Epithelial cell of prostate (primary cell): ENCODE measurements around the gene USP21.
A peak's percentile ranks its signal among the peaks of the same experiment; 100 is the strongest.

Experiments
- DNase-seq: peaks from one replicate; pipeline ENCODE4 v3.0.0-alpha.2; 2011; ENCODE audit warnings: low read depth, low spot score
- H3K27ac ChIP-seq: fragments of 450-650 bp; 2 replicates; pipeline ENCODE4 v1.5.1; 2017; ENCODE audit warnings: mild to moderate bottlenecking

The USP21 gene

GRCh38 chr1:161132410-161133219 is 26.7 kb upstream of the USP21 start, which contains the start of gene DEDD:
Gene DEDD, minus strand, starts transcription at chr1:161132667. Its CDS starts 8,205 bp downstream, at chr1:161124462.
- DNase-seq: peak; percentile 70

GRCh38 chr1:161133220-161133740 is 26.0 kb upstream of the USP21 start:
- peak overlapping the region; percentile 96 for H3K27ac ChIP-seq
- DNase-seq: no peak

More at GRCh38 chr1:161132410-161133219, 26.7 kb upstream of the USP21 start, which contains the start of gene DEDD:
- H3K27ac ChIP-seq: peak within 1 kb of the TSS; percentile 96

GRCh38 chr1:161137881-161138280 is 21.4 kb upstream of the USP21 start:
- DNase-seq: no peak
- no peak overlapping the region for H3K27ac ChIP-seq

- H3K27ac ChIP-seq: no peak overlapping the region
- no peak for DNase-seq
Observed at GRCh38 chr1:161138431-161138830, 20.9 kb upstream of the USP21 start.

- no peak for DNase-seq
- H3K27ac ChIP-seq: no peak overlapping the region
Observed at GRCh38 chr1:161139766-161140165, 19.5 kb upstream of the USP21 start.

- H3K27ac ChIP-seq: no peak overlapping the region
- DNase-seq: no peak
Observed at GRCh38 chr1:161140755-161141400, 18.4 kb upstream of the USP21 start.

- no peak for DNase-seq
- no peak overlapping the region for H3K27ac ChIP-seq
Observed at GRCh38 chr1:161145832-161146231, 13.5 kb upstream of the USP21 start.

- H3K27ac ChIP-seq: peak overlapping the region; percentile 96
- DNase-seq: no peak
Observed at GRCh38 chr1:161153176-161153575, 6.1 kb upstream of the USP21 start.

GRCh38 chr1:161153682-161154337 is 5.5 kb upstream of the USP21 start, which contains the start of gene UFC1:
Gene UFC1, plus strand, starts transcription at chr1:161153978. Its CDS starts 20 bp downstream, at chr1:161153998.
- peak within 1 kb of the TSS; percentile 96 for H3K27ac ChIP-seq
- DNase-seq: peak; percentile 69

GRCh38 chr1:161157867-161158266 is 1.4 kb upstream of the USP21 start:
- DNase-seq: no peak
- peak overlapping the region; percentile 48 for H3K27ac ChIP-seq

- DNase-seq: no peak
- peak overlapping the region; percentile 48 for H3K27ac ChIP-seq
Observed at GRCh38 chr1:161158316-161159010, 837 bp upstream of the USP21 start.

- DNase-seq: no peak
Observed at GRCh38 chr1:161159913-161160243, 578 bp downstream of the USP21 start.

GRCh38 chr1:161160671-161161145 is 1.4 kb downstream of the USP21 start:
- DNase-seq: no peak
- no peak overlapping the region for H3K27ac ChIP-seq

More at GRCh38 chr1:161159913-161160243, 578 bp downstream of the USP21 start:
- H3K27ac ChIP-seq: no peak overlapping the region

- H3K27ac ChIP-seq: no peak overlapping the region
- DNase-seq: no peak
Observed at GRCh38 chr1:161161652-161162051, 2.4 kb downstream of the USP21 start.

- no peak overlapping the region for H3K27ac ChIP-seq
Observed at GRCh38 chr1:161162052-161162451, 2.8 kb downstream of the USP21 start.

GRCh38 chr1:161162806-161163205 is 3.5 kb downstream of the USP21 start:
- DNase-seq: no peak
- H3K27ac ChIP-seq: no peak overlapping the region

More at GRCh38 chr1:161162052-161162451, 2.8 kb downstream of the USP21 start:
- no peak for DNase-seq

GRCh38 chr1:161163793-161164192 is 4.5 kb downstream of the USP21 start:
- no peak for DNase-seq
- H3K27ac ChIP-seq: no peak overlapping the region

GRCh38 chr1:161164901-161165610 is 5.8 kb downstream of the USP21 start:
- no peak for DNase-seq
- peak overlapping the region; percentile 56 for H3K27ac ChIP-seq
